GM12878 (cell line): ENCODE results near the gene HMGN1. TPM values are rescaled to one million over a fixed set of nuclear protein-coding genes. Genes with fewer than 3 reads are reported as not detected.

Experiments used
- BACH1 ChIP-seq: fragments of 450-650 bp; IDR thresholded peaks from 2 replicates; pipeline ENCODE4 v1.6.1; 2017; ENCODE audit warnings: mild to moderate bottlenecking, borderline replicate concordance
- DPF2 ChIP-seq: fragments of 450-650 bp; IDR thresholded peaks from 2 replicates; pipeline ENCODE4 v1.6.1; 2017; ENCODE audit warnings: mild to moderate bottlenecking
- EGR1 ChIP-seq, 2 experiments: IDR thresholded peaks; 1 replicate in 1 of 2; 2 replicates in 1 of 2; pipeline ENCODE4 v1.6.1; 2011 to 2012; ENCODE audit warnings: low read depth in 2 of 2, low read length in 2 of 2, borderline replicate concordance in 1 of 2, mild to moderate bottlenecking in 1 of 2, moderate library complexity in 1 of 2
- EP300 ChIP-seq, 2 experiments: fragments of 150-350 bp in 1 of 2; IDR thresholded peaks; 2 replicates each; pipeline ENCODE4 v1.6.1; 2011 to 2012; ENCODE audit warnings: low read depth in 2 of 2, low read length in 2 of 2, borderline replicate concordance in 1 of 2, improper control_type of control experiment in 1 of 2, inconsistent platforms in 1 of 2; ENCODE audit not compliant: control insufficient read depth in 1 of 2
- ETV6 ChIP-seq, 2 experiments: fragments of 450-650 bp in 1 of 2; IDR thresholded peaks in 1 of 2; conservative IDR thresholded peaks in 1 of 2; 2 replicates each; pipeline ENCODE4 v1.6.1; 2014; ENCODE audit warnings: antibody characterized with exemption in 1 of 2, borderline replicate concordance in 1 of 2, low read depth in 1 of 2, mild to moderate bottlenecking in 1 of 2, moderate library complexity in 1 of 2
- FOXK2 ChIP-seq: fragments of 450-650 bp; IDR thresholded peaks from 2 replicates; pipeline ENCODE4 v1.6.1; 2017; ENCODE audit warnings: mild to moderate bottlenecking, moderate library complexity
- LARP7 ChIP-seq: fragments of 450-650 bp; IDR thresholded peaks from 2 replicates; pipeline ENCODE4 v1.6.1; 2017; ENCODE audit warnings: mild to moderate bottlenecking
- RAD51 ChIP-seq: fragments of 450-650 bp; IDR thresholded peaks from 2 replicates; pipeline ENCODE4 v1.6.1; 2016; ENCODE audit warnings: moderate library complexity, mild to moderate bottlenecking, inconsistent platforms
- RFX5 ChIP-seq: IDR thresholded peaks from 2 replicates; pipeline ENCODE4 v1.6.1; 2011; ENCODE audit warnings: low read depth, low read length, improper control_type of control experiment
- STAT3 ChIP-seq: IDR thresholded peaks from 2 replicates; pipeline ENCODE4 v1.6.1; 2011; ENCODE audit warnings: low read depth, low read length, improper control_type of control experiment
- TBL1XR1 ChIP-seq: IDR thresholded peaks from 2 replicates; pipeline ENCODE4 v1.6.1; 2012; ENCODE audit warnings: low read depth, low read length, improper control_type of control experiment
- ZZZ3 ChIP-seq: IDR thresholded peaks from 2 replicates; pipeline ENCODE4 v1.6.1; 2011; ENCODE audit warnings: low read depth; ENCODE audit not compliant: control insufficient read depth, insufficient read length
- polyA plus RNA-seq, 11 experiments: library from polyadenylated mRNA; depleted of rRNA in 4 of 11; unstranded in 6 of 11; stranded (reverse) in 5 of 11; fragments of >200 nt; fragmentation: Nextera tagmentation in 4 of 11; fragmentation: Illumina TruSeq in 1 of 11; extraction: Ambion mirVana in 4 of 11; extraction: Trizol in 1 of 11; gene quantifications; 1 replicate in 1 of 11; 2 replicates in 10 of 11; pipeline versions ENCODE4 v1.2.1 to v1.2.3, GENCODE V29; 2011 to 2016; ENCODE audit warnings: inconsistent platforms in 2 of 11, missing spikeins in 2 of 11, low read depth in 1 of 11
- total RNA-seq, 4 experiments: library from RNA; depleted of rRNA in 3 of 4; stranded (reverse); fragments of >200 nt in 3 of 4; fragmentation: Illumina TruSeq in 1 of 4; extraction: Trizol in 1 of 4; gene quantifications; 2 replicates each; pipeline versions ENCODE4 v1.2.1 to v1.2.3, GENCODE V29; 2013 to 2021
- TF ChIP-seq, protein P1 (sequence below): fragments of 450-650 bp; conservative IDR thresholded peaks from 2 replicates; pipeline ENCODE4 v1.6.1; 2017; ENCODE audit warnings: mild to moderate bottlenecking, moderate library complexity
- TF ChIP-seq, protein P2 (sequence below): fragments of 450-650 bp; IDR thresholded peaks from 2 replicates; pipeline ENCODE4 v1.6.1; 2016; ENCODE audit warnings: mild to moderate bottlenecking, moderate library complexity, borderline replicate concordance
- TF ChIP-seq, protein P3 (sequence below): fragments of 450-650 bp; IDR thresholded peaks from 2 replicates; pipeline ENCODE4 v1.6.1; 2018; ENCODE audit warnings: borderline replicate concordance, mild to moderate bottlenecking; ENCODE audit not compliant: partially characterized antibody
- TF ChIP-seq, protein P4 (sequence below): fragments of 450-650 bp; IDR thresholded peaks from 2 replicates; pipeline ENCODE4 v1.6.1; 2017; ENCODE audit warnings: borderline replicate concordance
- TF ChIP-seq, protein P5 (sequence below): IDR thresholded peaks from 2 replicates; pipeline ENCODE4 v1.6.1; 2011; ENCODE audit warnings: low read depth, low read length, improper control_type of control experiment, borderline replicate concordance

Gene HMGN1
- total and polyA plus RNA-seq, 10 of the 15 experiments (the other 5 are each of a cell fraction or from before 2014, with no cell fraction given), result 120 to 798 (median 396) TPM

DNA sequence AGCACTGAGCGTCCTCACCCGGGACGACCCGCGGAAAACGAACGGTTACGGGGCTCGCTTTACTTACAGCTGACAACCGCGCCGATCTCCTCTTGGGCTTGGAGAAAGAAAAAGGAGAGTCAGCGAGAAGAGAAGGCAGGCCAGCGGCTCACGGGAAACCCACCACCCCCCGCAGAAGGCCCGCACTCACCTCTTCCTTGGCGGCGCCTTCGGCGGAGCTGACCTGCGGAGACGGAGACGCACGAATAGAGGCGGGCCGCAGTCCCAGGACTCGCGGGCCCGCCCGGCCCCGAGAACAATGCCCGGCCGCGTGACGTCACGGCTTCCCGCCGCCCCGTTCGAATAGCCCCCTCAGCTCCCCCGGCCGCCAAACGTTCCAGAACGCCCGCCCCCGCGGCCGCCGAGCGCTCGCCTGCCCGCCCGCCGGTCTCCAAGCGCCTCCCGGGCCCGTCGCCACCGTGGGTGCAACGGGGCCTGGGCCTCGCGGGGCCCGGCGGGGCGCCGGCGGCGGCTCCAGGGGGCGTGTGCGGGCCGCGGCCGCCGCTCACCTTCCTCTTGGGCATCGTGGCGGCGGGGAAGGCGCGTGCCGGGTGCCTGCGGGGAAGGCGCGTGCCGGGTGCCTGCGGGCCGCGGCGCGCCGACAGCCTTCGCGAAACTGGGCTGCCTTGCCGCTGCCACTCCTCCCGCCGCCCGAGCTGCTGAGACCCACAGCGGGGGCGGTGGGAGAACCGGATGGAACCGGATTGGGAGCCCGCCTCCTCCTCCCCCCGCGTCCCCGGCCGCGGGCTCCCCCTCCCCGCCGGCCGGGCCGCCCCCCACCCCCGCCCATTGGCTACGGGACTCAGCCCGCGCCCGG, at the start of gene HMGN1 (continued):
- TF ChIP-seq, protein P1, sequence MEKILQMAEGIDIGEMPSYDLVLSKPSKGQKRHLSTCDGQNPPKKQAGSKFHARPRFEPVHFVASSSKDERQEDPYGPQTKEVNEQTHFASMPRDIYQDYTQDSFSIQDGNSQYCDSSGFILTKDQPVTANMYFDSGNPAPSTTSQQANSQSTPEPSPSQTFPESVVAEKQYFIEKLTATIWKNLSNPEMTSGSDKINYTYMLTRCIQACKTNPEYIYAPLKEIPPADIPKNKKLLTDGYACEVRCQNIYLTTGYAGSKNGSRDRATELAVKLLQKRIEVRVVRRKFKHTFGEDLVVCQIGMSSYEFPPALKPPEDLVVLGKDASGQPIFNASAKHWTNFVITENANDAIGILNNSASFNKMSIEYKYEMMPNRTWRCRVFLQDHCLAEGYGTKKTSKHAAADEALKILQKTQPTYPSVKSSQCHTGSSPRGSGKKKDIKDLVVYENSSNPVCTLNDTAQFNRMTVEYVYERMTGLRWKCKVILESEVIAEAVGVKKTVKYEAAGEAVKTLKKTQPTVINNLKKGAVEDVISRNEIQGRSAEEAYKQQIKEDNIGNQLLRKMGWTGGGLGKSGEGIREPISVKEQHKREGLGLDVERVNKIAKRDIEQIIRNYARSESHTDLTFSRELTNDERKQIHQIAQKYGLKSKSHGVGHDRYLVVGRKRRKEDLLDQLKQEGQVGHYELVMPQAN, result peak; percentile 67
- TF ChIP-seq, protein P2, sequence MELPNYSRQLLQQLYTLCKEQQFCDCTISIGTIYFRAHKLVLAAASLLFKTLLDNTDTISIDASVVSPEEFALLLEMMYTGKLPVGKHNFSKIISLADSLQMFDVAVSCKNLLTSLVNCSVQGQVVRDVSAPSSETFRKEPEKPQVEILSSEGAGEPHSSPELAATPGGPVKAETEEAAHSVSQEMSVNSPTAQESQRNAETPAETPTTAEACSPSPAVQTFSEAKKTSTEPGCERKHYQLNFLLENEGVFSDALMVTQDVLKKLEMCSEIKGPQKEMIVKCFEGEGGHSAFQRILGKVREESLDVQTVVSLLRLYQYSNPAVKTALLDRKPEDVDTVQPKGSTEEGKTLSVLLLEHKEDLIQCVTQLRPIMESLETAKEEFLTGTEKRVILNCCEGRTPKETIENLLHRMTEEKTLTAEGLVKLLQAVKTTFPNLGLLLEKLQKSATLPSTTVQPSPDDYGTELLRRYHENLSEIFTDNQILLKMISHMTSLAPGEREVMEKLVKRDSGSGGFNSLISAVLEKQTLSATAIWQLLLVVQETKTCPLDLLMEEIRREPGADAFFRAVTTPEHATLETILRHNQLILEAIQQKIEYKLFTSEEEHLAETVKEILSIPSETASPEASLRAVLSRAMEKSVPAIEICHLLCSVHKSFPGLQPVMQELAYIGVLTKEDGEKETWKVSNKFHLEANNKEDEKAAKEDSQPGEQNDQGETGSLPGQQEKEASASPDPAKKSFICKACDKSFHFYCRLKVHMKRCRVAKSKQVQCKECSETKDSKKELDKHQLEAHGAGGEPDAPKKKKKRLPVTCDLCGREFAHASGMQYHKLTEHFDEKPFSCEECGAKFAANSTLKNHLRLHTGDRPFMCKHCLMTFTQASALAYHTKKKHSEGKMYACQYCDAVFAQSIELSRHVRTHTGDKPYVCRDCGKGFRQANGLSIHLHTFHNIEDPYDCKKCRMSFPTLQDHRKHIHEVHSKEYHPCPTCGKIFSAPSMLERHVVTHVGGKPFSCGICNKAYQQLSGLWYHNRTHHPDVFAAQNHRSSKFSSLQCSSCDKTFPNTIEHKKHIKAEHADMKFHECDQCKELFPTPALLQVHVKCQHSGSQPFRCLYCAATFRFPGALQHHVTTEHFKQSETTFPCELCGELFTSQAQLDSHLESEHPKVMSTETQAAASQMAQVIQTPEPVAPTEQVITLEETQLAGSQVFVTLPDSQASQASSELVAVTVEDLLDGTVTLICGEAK, result no peak
- TF ChIP-seq LARP7 (peak; percentile 75; the same call in 1 of the 2 replicates), EGR1 (IDR thresholded peaks at IDR 0.05; ENCODE audit: borderline replicate concordance in 1 of 2, low read depth in 2 of 2, low read length in 2 of 2) (peak; percentile 39 to 96), TBL1XR1 (no peak), EP300 (IDR thresholded peaks at IDR 0.05; ENCODE audit: borderline replicate concordance in 1 of 2, control insufficient read depth in 1 of 2, low read depth in 2 of 2, low read length in 2 of 2) (no peak), DPF2 (peak; percentile 60), BACH1 (peak; percentile 90), ZZZ3 (no peak), RAD51 (no peak), RFX5 (no peak), ETV6 (conservative IDR thresholded peaks at IDR 0.05 in 1 of 2, IDR thresholded peaks at IDR 0.05 in 1 of 2; ENCODE audit: borderline replicate concordance in 1 of 2, low read depth in 1 of 2) (no peak), FOXK2 (no peak), STAT3 (no peak)
- TF ChIP-seq, protein P3, sequence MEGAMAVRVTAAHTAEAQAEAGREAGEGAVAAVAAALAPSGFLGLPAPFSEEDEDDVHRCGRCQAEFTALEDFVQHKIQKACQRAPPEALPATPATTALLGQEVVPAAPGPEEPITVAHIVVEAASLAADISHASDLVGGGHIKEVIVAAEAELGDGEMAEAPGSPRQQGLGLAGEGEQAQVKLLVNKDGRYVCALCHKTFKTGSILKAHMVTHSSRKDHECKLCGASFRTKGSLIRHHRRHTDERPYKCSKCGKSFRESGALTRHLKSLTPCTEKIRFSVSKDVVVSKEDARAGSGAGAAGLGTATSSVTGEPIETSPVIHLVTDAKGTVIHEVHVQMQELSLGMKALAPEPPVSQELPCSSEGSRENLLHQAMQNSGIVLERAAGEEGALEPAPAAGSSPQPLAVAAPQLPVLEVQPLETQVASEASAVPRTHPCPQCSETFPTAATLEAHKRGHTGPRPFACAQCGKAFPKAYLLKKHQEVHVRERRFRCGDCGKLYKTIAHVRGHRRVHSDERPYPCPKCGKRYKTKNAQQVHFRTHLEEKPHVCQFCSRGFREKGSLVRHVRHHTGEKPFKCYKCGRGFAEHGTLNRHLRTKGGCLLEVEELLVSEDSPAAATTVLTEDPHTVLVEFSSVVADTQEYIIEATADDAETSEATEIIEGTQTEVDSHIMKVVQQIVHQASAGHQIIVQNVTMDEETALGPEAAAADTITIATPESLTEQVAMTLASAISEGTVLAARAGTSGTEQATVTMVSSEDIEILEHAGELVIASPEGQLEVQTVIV, result no peak
- TF ChIP-seq, protein P4, sequence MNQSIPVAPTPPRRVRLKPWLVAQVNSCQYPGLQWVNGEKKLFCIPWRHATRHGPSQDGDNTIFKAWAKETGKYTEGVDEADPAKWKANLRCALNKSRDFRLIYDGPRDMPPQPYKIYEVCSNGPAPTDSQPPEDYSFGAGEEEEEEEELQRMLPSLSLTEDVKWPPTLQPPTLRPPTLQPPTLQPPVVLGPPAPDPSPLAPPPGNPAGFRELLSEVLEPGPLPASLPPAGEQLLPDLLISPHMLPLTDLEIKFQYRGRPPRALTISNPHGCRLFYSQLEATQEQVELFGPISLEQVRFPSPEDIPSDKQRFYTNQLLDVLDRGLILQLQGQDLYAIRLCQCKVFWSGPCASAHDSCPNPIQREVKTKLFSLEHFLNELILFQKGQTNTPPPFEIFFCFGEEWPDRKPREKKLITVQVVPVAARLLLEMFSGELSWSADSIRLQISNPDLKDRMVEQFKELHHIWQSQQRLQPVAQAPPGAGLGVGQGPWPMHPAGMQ, result no peak
- TF ChIP-seq, protein P5, sequence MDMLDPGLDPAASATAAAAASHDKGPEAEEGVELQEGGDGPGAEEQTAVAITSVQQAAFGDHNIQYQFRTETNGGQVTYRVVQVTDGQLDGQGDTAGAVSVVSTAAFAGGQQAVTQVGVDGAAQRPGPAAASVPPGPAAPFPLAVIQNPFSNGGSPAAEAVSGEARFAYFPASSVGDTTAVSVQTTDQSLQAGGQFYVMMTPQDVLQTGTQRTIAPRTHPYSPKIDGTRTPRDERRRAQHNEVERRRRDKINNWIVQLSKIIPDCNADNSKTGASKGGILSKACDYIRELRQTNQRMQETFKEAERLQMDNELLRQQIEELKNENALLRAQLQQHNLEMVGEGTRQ, result no peak
